ENCODE measurements around the gene C6orf58.
"Not testable (repeated sequence)": the region's sequence is repeated elsewhere in the genome, so short reads cannot be mapped to it uniquely, and the experiment has no call there.

C6orf58 gene

GRCh38 chr6:127592964-127593363 lies 16.0 kb downstream of the C6orf58 start:
- ATAC-seq = no peak

- ATAC-seq = not testable (repeated sequence)
These were observed 16.5 kb downstream of the C6orf58 start for GRCh38 chr6:127593456-127593855.

GRCh38 chr6:127606131-127606562 lies 29.2 kb downstream of the C6orf58 start:
- ATAC-seq = no peak

- no peak for ATAC-seq
These were observed 31.7 kb downstream of the C6orf58 start for GRCh38 chr6:127608554-127609270.

GRCh38 chr6:127618729-127619128 lies 41.8 kb downstream of the C6orf58 start:
- ATAC-seq = no peak

GRCh38 chr6:127630800-127631199 lies 53.8 kb downstream of the C6orf58 start:
- no peak for ATAC-seq

- ATAC-seq = no peak
These were observed 57.2 kb downstream of the C6orf58 start for GRCh38 chr6:127634178-127634577.

- ATAC-seq = no peak
These were observed 58.1 kb downstream of the C6orf58 start for GRCh38 chr6:127635091-127635490.

- ATAC-seq = no peak
These were observed 60.9 kb downstream of the C6orf58 start for GRCh38 chr6:127637830-127638409.
